ENCODE data around the gene RUFY2. TPM values are rescaled to one million over a fixed set of nuclear protein-coding genes. Genes with fewer than 3 reads are reported as not detected.
"Not testable (repeated sequence)": the region's sequence is repeated elsewhere in the genome, so short reads cannot be mapped to it uniquely, and the experiment has no call there.

The RUFY2 gene
- total RNA-seq, 4 donors from 2014 or later = 18.0 to 53.6 (median 29.0) TPM

GRCh38 chr10:68330852-68331454, 76.1 kb downstream of the RUFY2 start:
- peaks cover 0 to 18% (median 5%) of the 10 kb centered on the region in 4 donors for H3K4me1 ChIP-seq
- H3K36me3 ChIP-seq = no peaks in the 10 kb centered on the region
- TF ChIP-seq POLR2A (IDR thresholded peaks at IDR 0.05) = no peak
- TF ChIP-seq CTCF (IDR thresholded peaks at IDR 0.05) = no peak

DNA sequence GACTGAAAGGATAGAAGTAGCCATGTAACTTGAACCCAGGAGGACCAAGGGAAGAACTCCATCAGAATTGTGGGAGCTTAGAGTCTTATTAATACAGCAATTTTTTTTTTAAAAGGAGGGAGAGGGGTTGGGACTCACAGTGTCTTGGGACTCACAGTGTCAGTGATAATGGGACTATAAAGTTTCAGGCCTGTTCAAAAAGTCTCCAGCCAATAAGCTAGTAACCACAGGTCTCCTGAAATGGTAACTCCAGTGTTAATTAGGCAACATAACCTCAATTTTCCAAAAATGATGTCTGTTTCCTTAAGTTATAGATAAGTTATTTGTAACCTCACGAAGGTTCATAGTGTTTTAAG, 77.6 kb downstream of the RUFY2 start:
- DNase-seq = no peak
- no peak overlapping the region for H3K4me3 ChIP-seq
- H3K27ac ChIP-seq = peak overlapping the region; percentile 1 to 69 (median 58)
- no peaks in the 10 kb centered on the region for H3K9me3 ChIP-seq
- TF ChIP-seq POLR2A (IDR thresholded peaks at IDR 0.05) (no peak), CTCF (IDR thresholded peaks at IDR 0.05) (no peak)
- H3K36me3 ChIP-seq = no peaks in the 10 kb centered on the region
- H3K27me3 ChIP-seq = no peaks in the 10 kb centered on the region
- peaks cover 0 to 12% (median 0%) of the 10 kb centered on the region in 4 donors for H3K4me1 ChIP-seq

More at GRCh38 chr10:68330852-68331454, 76.1 kb downstream of the RUFY2 start:
- Histone ChIP-seq H3K27ac (peak overlapping the region; percentile 96 to 99 (median 98)), H3K4me3 (peak overlapping the region; percentile 81 to 99 (median 94)), H3K9me3 (no peaks in the 10 kb centered on the region), H3K27me3 (no peaks in the 10 kb centered on the region)
- peak in 2 of 3 donors; percentile 23 to 55 for DNase-seq

DNA sequence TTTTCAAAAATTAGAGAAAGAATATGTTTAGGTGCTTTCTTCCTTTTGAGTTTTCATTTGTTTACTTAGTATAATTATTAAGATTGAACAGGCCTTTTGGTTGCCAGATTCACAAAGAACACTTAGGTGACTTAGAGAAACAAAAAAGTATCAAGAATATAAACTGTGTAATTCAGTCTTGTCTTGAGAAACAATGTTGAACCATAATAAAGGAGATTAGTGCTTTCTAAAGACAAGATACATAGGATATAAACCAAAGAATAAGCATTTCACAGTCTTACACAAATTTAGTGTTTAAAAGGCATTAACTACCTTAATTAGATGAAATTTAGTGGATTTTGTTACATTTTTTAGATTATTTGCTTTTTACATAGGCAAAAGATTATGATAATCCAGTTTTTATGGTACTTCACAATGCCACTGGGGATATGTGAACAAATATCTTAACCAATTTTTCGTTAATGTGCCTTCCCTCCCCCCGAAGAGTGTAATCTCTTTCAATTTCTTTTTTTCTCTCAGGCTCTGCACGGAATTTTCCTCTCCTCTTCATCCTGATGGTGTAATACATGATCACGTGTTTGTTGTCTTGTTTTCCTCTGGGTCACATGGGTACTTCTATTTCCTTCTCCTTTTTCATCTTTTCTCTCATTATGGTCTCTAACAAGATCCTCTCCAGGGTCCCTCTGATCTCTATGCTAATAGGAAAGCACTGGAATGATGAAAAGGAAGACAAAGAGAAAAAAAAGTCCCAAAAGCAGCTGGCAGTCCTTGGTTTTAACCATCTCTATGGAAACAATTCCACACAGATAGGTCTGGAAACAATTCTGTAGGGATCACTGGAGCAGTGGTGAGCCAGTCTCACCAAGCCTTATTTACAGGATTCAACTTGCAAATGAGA, 78.9 kb downstream of the RUFY2 start:
- H3K27me3 ChIP-seq = no peaks in the 10 kb centered on the region
- peaks cover 0 to 12% (median 0%) of the 10 kb centered on the region in 4 donors for H3K4me1 ChIP-seq
- no peaks in the 10 kb centered on the region for H3K36me3 ChIP-seq
- H3K27ac ChIP-seq = peak overlapping the region; percentile 49 to 69 (median 59)
- DNase-seq = no peak
- no peaks in the 10 kb centered on the region for H3K9me3 ChIP-seq
- TF ChIP-seq POLR2A (IDR thresholded peaks at IDR 0.05) = no peak
- TF ChIP-seq CTCF (IDR thresholded peaks at IDR 0.05) = no peak
- peak overlapping the region in 1 of 4 donors; percentile 26 for H3K4me3 ChIP-seq

GRCh38 chr10:68324396-68324795, 82.7 kb downstream of the RUFY2 start:
- not testable (repeated sequence) for H3K27ac ChIP-seq, H3K9me3 ChIP-seq, H3K27me3 ChIP-seq, H3K4me1 ChIP-seq, H3K4me3 ChIP-seq, DNase-seq, H3K36me3 ChIP-seq

DNA sequence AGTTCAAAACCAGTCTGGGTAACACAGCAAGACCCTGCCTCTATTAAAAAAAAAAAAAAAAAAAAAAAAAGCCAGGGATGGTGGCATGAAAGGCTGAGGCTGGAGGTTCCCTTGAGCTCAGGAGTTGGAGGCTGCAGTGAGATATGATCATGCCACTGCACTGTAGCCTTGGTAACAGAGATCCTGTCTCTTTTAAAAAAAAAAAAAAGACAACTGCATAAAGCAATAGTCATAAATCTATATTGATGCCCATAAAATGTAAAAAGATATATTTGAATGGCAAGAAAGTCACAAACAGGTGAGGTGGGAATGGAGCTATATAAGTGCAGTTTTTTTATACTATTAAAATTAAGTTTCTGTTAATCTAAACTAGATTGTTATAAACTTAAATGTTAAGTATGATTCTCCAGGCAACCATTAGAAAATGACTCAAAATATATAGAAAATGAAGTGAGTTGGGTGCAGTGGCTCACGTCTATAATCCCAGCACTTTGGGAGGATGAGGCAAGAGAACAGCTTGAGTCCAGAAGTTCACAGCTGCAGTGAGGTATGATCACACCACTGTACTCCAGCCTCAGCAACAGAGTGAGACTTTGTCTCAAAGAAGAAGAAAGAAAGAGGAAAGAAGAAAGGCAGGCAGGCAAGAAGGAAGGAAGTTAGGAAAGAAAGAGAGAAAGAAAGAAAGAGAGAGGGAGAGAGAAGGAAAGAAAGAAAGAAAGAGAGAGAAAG, 88.6 kb downstream of the RUFY2 start:
- H3K27ac ChIP-seq = peak overlapping the region in 3 of 4 donors; percentile 25 to 72 (median 48)
- DNase-seq = peak in 1 of 3 donors; percentile 70
- no peaks in the 10 kb centered on the region for H3K36me3 ChIP-seq
- peak in 1 of 2 donors; percentile 11 for TF ChIP-seq POLR2A (IDR thresholded peaks at IDR 0.05)
- no peak for TF ChIP-seq CTCF (IDR thresholded peaks at IDR 0.05)
- peaks cover 0 to 12% (median 6%) of the 10 kb centered on the region in 4 donors for H3K9me3 ChIP-seq
- H3K27me3 ChIP-seq = no peaks in the 10 kb centered on the region
- H3K4me3 ChIP-seq = peak overlapping the region in 1 of 4 donors; percentile 5
- no peaks in the 10 kb centered on the region for H3K4me1 ChIP-seq

Data from Peyer's patch (tissue), 4 donors.